GM21786 (cell line): ENCODE data around the gene MCTS1.
"Not testable (repeated sequence)": the region's sequence is repeated elsewhere in the genome, so short reads cannot be mapped to it uniquely, and the experiment has no call there.

Experiments
- ATAC-seq: cut with Tn5 transposase; IDR thresholded peaks from one replicate; pipeline ENCODE4 v1.9.1; 2021; ENCODE audit not compliant: unreplicated experiment

Gene MCTS1, protein sequence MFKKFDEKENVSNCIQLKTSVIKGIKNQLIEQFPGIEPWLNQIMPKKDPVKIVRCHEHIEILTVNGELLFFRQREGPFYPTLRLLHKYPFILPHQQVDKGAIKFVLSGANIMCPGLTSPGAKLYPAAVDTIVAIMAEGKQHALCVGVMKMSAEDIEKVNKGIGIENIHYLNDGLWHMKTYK

DNA sequence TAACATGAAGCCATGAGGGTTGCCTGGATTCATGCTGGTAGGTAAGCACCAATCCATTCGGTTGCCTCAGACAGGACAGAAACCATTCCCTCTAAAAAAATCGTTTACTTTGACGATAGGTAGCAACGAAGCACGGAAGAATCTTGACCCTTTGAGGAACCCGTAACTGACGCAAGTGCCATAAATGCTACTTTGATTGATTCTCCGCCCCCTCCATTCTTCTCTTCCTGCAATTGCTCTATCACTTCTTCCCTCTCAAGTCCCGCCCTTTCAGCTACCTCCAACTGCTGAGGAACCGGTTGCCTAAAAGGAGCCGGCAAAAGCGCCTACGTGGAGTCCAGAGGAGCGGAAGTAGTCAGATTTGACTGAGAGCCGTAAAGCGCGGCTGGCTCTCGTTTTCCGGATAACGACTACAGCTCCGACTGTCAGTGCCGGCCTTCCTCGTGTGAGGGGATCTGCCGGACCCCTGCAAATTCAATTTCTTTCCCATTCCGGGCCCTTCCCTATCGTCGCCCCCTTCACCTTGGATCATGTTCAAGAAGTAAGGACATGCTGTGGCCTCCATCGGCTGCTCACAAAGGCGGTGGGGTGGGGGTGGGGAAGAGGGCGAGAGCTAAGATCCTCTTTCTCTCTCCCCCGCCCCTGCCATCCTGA, at the start of gene MCTS1:
MCTS1 (plus strand) TSS at position 395 of the 654 bp plus-strand sequence; CDS start at position 531, 136 bp downstream.
- ATAC-seq: peak; percentile 93

DNA sequence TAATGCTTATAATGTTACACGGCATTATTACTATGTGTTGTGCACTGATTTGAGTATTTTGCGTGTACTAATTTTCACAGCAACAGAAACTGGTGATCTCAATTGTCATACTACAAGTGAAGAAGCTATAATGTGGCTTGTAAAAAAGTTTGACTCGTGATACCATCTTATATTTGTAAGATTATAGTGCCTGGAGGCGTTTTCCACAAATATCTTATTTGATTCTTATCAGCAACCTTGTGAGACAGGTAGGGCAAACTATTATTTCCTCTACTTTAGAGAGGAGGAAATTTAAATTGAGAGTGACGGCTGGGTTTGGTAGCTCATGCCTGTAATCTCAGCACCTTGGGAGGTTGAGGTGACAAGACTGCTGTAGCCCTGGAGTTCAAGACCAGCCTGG, 47.6 kb upstream of the MCTS1 start:
- no peak for ATAC-seq

DNA sequence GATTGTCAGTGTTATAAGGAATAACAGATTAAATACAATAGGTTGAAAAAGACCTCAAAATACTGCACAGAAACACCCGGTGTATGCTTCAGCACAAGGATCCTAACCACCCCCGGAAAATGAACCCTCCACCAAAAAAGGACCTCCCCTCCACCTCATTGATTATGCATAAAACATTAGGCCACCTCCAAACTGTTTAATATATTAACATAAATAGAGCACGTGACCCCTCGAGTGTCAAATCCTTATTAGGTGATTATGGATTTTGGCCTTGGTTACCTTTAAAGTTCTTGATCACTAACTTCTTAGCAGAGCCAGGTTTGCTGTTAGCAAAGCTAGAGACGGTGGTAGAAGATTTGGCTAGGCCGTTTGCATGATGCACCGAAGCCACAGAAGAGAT, 44.1 kb upstream of the MCTS1 start:
- ATAC-seq: no peak

DNA sequence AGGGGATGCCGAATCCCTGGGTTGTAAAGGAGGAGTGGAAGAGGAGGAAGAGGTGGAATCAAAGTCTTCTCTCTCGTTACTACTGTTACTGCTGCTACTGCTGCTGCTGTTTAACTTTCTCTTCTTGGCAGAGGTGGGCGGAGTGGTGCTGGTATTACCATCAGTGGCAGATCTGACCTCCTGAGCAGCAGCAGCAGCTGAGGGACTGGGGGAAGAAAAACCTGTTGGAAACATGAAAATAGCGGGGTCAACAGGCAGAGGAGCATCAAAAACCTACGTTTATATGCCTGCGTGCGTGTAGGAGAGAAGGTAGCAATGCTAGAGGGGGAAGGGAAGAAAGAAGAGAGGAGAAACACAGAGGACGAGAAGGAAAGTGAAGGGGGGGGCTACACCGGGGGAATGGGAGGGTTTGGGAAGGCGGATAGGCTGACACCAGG, 43.5 kb upstream of the MCTS1 start:
- ATAC-seq: peak; percentile 29

DNA sequence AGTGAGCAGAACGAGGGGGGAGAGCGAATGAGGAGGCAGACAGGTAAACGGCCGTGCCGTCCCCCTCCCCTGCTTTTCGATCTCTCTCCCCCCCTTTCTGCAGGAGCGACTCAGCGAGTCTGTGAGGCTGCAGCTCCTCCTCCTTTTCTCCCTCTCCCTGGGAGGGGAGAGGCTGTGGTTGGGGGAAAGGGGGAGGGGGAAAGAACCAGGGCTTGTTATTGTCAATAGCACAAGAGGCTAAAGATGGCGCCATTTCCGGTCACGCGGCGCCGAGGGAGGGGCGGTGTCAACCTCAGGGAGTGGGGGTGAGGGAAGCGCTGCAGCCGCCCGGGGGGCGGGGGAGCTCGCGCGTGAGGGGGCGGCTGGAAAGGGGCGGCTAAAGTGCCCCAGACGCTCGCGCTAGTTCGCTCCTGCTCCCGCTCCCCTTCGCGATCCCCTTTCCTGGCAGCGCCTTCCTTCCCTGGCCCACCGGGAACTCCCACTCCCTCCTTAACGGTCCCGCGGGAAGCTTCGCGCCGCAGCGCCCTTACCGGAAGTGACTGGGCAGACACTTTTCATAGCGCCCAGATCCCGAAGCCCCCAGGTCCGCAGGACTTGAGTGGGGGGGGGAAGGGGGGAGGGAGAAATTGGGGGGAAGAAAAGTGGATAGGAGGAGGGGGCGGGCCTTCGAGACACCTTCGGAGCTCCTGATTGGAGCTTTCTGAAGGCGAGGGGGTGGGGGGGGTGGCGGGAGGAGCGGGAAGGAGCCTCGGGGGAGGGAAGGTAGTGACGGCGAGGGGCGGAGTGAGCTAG, 42.9 kb upstream of the MCTS1 start, which contains the start of gene CUL4B:
CUL4B (minus strand) TSS at position 121 of the 792 bp plus-strand sequence. CDS start 324 bp downstream, outside the sequence.
- ATAC-seq: peak; percentile 77

DNA sequence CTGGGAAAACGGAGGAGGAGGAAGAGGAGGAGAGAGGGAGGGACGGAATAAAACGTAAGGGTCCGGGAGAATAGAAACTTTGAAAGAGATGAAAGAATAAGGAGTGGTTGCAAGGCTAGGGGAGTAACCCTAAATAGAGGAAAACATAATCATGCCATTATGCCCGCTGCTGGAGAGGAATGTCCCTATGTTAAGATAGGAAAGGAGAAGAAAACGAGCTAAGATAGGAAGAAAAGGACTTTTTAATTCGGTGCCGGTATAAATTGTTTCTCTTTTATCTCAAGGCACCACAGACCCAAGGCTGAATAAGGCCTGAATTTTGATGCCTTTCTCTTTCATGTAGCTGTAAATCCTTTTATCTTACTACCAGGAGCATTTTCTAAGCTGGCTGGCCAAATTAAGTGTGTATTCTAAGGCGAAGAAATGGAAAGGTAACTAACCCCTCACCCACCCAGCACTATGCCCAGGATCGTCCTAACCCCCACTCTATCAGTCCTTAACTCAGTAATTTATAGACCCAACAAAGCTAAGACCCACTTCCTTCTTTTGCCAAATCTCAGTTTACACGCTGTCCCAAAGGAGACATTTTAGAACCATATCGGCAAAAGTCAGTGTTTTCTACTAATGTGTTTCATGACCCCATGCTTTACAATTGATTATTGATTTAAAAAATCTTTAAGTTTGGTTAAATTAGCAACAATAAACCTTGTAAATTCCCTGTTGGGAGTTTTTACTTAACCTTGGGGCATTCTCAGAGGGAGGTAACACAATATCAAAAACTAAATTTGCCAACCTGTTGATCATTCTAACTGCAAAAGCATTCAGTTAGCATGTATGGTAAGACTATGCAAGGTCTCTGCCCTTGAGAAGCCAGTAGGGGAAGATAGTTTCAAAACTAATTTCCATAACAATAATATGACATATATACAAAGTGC, 42.0 kb upstream of the MCTS1 start:
- no peak for ATAC-seq

DNA sequence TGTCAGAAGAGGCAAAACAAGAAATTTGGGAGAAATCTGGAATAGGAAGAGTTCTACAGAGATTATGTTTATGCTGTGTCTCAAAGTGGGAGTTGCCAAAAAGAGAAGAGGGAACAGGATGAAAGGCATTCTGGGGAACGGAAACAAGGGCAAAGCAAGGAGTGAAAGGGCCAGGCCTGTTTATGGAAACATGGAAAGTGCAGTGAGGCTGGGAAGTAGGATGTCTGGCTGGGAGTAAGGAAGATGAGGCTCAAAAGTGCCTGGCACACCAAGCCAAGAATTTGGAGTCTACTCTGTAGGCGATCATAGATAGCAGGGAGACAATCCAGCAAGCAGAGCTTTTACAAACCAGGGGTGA, 41.4 kb upstream of the MCTS1 start:
- no peak for ATAC-seq

DNA sequence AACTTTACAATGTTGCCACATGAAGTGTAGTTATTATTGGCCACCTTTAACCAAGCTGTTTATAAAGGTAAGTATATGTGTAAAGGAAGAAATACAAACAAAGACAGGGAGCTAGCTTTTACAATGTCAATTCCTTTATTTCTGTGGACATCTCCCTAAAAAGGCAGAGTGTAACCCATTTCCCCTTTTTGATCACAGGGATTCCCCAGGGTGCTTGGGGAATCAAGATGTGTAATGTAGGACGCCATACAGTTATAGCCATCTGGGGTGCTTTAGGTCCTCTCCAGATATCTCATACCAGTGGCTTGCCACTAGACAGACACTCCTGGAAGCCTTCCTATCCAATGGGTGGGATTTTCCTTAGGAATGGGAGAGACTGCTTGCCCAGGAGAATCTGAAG, 39.0 kb upstream of the MCTS1 start:
- ATAC-seq: no peak

DNA sequence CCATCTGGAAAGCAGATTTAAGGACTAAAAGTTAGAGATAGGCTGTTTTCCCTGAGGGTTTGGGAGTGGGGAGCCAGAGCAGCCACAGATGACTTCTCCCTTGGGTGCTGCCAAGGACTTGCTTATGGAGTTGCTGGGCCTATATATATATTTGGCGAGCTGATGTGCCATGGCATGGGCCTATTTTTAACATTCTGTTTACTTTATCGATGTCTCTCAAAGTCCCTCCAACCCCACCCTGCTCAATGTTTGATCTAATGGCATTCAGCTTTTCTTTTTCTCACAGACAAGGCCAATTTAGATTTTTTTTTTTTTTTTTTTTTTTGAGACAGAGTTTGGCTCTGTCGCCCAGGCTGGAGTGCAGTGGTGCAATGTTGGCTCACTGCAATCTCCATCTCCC, 37.1 kb upstream of the MCTS1 start:
- ATAC-seq: no peak

DNA sequence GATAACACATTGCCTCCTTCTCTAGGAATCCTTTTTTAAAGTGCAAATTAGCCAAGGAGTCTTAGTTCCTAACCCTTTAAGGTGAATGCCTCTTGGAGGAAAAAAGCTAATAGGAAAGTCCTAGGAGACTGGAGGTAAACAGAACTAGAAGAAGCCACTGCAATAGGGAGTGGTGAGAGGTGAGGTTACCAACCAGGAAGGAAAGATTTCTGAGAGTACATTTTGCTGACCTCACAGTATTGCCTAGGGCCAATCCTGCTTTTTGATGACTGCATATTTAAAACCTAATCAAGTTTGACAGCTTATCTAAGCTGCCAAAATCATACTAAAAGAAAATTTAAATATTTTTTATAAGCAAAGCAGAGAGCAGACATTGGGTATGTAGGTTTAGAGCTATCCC, 35.9 kb upstream of the MCTS1 start:
- ATAC-seq: no peak

DNA sequence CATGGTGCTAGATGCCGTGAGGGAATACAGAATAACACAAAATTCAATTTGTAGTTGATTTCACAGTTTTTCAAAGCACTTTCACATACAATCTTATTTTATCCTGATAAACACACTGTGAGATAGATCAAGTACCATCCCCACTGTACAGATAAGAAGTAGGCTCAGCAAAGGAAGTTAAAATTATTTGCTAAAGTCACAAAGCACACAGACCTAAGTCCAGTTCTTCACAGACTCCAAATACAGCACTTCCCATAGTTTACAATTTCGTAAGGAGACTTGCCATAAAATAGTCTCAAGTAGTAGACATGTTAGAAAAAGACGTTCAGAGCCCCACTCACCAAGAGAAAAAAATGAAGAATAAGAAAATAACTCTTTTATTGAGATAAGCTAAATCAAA, 35.3 kb upstream of the MCTS1 start:
- ATAC-seq: no peak

DNA sequence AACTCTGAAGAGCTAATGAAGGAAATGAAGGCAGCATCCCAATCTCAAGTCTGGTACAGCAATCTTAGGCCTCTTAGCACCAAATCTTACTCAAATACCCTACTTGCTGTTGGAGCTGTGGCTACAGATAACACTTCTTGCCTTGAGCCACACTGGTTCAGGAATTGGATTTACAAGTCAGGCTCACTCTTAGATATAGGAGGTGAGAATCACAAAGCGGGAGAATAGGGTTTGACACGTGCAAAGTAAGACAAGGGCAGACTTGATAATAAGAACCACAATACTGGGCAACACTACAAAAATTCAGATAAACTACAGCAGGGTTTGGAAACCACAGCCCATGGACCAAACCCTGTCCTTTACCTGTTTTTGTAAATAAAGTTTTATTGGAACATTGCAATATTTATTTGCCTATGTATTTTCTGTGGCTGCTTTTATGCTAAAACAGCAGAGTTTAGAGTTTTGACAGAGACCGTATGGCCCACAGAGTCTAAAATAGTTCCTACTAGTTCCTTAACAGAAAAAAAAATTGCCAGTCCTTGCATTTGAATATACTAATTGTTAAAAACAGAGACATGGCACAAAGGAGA, 33.8 kb upstream of the MCTS1 start:
- ATAC-seq: no peak

DNA sequence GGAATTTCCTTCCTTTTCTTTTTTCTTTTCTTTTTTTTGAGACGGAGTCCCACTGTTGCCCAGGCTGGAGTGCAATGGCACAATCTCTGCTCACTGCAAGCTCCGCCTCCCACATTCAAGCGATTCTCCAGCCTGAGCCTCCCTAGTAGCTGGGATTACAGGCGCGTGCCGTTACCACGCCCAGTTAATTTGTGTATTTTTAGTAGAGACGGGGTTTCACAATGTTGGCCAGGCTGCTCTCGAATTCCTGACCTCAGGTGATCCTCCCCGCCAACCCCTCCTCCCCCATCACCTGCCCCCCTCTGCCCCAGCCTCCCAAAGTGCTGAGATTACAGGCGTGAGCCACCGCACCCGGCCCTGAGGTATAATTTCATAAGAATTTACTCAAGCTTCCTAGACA, 30.1 kb upstream of the MCTS1 start:
- not testable (repeated sequence) for ATAC-seq

DNA sequence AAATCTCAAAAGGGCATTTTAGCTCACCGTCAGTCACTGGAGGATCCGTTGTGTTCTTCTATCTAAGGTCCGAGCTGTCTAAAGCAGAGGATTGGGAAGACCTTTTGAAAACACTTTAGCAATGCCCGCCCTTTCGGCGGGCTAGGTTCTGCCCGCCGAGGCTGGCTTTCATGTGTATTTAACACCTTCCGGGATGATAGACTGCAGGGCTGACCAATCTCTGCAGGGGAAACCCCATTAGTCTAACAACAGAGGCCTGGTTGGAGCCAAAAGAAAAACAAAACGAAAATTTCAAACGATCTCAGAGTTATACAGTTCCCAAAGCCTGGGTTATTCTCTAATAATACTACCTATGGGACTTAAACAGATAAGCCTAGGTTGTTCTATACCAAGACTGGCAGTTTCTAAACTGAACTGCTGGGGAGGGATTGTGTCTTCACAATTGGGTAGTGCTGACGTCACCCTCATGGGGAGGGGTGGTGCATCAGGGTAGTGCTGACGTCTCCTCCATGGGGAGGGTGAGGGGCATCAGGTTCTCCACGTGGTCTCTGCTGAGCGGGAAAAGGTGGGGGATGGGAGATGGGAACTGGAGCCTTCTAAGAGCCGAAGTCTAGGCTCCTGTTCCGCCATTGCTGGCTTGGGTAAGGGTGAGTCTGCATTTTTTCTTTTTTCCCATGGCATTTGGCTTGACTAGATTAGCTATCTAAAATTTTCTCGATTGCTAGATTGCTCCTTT, 28.4 kb upstream of the MCTS1 start:
- no peak for ATAC-seq

DNA sequence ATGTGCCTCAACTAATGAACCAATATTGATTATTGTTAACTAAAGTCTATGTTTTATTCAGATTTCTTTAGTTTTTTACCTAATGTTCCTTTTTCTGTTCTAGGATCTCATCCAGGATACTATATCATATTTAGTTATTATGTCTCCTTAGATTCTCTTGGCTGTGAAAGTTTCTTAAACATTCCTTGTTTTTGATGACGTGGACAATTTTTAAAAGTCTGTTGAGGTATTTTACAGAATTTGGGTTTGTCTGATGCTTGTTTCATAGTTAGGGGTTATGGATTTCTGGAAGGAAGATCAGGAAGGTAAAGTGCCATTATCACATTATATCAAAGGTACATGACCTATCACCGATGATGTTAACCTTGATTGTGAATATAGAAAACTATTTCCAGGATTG, 18.2 kb upstream of the MCTS1 start:
- no peak for ATAC-seq

DNA sequence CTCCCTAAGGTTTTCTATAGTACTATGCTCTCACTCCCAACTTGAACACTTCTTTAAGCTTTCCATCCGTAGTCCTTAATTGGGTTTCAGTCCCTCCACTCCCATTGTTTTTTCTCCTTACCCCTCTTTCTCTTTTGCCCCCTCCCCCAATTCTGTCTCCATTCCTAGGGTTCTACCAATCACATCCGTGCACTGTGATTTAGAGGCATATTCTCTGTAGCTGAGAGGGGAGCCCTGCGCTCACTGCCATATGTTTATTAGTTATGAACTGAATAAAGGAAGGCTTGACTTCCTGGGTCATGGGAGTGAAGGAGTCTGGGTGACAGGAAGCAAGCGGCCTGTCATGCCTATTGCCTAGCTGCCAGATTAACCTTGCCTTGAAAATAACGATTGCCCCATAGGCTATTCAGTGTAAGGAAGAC, 471 bp downstream of the MCTS1 start:
- peak; percentile 46 for ATAC-seq

DNA sequence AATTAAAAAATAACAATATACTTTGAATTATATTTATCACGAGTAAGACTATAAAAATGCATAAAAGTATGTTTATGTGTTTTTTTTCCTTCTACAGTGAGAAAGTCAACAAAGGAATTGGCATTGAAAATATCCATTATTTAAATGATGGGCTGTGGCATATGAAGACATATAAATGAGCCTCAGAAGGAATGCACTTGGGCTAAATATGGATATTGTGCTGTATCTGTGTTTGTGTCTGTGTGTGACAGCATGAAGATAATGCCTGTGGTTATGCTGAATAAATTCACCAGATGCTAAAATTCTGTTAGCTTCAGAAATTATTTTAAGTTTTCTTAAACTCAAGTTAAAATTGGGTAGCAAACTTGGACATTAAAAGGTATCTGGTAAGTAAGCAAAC, 8.2 kb downstream of the MCTS1 start:
- no peak for ATAC-seq

DNA sequence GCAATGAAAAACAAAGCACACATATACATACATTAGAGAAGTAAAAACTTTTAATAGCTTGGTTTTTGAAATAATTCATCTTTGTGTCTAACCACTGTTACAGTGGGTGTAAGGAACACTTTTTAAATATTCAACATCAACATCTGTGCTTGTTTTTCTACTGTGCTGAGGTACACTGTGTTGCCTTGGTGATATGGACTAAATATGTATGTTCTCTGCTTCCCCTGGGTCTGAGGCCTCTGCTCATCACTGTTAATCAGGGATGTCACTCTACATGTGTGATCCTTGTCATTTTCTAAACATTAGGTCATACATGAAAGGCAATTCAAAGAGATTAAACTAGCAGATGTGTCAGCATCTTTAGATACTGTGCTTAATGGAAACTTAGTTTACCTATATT, 10.9 kb downstream of the MCTS1 start:
- no peak for ATAC-seq

DNA sequence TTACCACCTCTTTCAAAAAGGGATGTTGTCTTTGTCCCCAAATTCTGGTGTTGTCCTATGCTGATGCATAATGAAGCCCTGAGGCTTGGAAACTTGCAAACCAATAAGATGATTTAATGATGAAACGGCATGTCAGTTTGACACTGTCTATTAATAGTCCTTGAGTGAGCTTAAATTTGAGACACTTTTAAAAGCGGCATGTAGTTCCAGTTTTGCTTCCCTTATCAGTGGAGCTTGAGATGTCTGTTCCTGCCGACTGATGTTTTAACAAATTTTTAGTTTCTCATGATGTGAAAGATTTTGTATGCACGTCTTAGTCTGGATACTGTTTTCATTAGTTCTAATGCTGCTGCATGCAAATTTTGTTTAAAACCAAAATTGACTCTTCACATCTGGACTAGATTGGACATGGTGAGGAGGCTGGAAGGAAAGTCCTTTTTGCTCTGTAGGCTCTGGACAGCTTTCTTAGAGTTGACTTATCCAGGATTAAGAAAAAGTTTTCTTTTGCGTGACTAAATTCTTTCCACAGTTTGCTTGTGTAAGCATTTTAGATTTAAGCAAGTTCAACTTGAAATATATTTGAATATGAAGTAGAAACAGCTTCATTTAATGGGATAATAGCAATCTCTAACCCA, 14.2 kb downstream of the MCTS1 start:
- ATAC-seq: no peak
